Measurements from ENCODE around the gene TGFBI. TPM values are rescaled to one million over a fixed set of nuclear protein-coding genes. Genes with fewer than 3 reads are reported as not detected.

Gene TGFBI
- polyA plus RNA-seq, 3 donors = 480 to 653 (median 565) TPM

GRCh38 chr5:136065588-136065987 lies 36.8 kb downstream of the TGFBI start:
- WGBS (ENCODE audit: insufficient coverage) = no CpG with 5 or more reads among the region's 2 CpGs
- Mint-ChIP-seq H3K4me1 (peaks cover 2% of the 10 kb centered on the region), H3K36me3 (peaks cover 63 to 75% of the 10 kb centered on the region in 2 donors)

GRCh38 chr5:136066661-136067271 lies 38.0 kb downstream of the TGFBI start:
- DNase-seq = no peak
- 92% methylated on average over 2 of the region's 4 CpGs for WGBS (ENCODE audit: insufficient coverage)
- intact Hi-C loops (cut with micrococcal nuclease) = no loop called here

More at GRCh38 chr5:136065588-136065987, 36.8 kb downstream of the TGFBI start:
- no peaks in the 10 kb centered on the region for H3K27me3 ChIP-seq (ENCODE audit: control insufficient read depth in 2 of 2, insufficient read depth in 2 of 2, low read length in 2 of 2)
- H3K4me2 ChIP-seq (replicated peaks; ENCODE audit: extremely low read depth, low read length, poor library complexity, severe bottlenecking) = no peak overlapping the region
- Mint-ChIP-seq H3K4me3 (no peak overlapping the region), H3K27me3 (ENCODE audit: low read depth in 3 of 3) (peaks cover 0 to 11% (median 8%) of the 10 kb centered on the region in 3 donors), H3K9me3 (peaks cover 0 to 4% (median 1%) of the 10 kb centered on the region in 7 donors), H3K27ac (peak overlapping the region in 2 of 7 donors; percentile 51 to 59)
- no peak overlapping the region for H3K9ac ChIP-seq (ENCODE audit: insufficient read depth, low read length, poor library complexity, severe bottlenecking)
- no peak overlapping the region for H3K27ac ChIP-seq (ENCODE audit: low read depth in 1 of 2, low read length in 2 of 2)
- H2AFZ ChIP-seq (ENCODE audit: insufficient read depth, low read depth, low read length, poor library complexity, severe bottlenecking) = no peak overlapping the region
- DNase-seq = no peak
- H4K20me1 ChIP-seq (ENCODE audit: insufficient read depth, low read length) = peaks cover 53% of the 10 kb centered on the region
- H3K79me2 ChIP-seq (ENCODE audit: insufficient read depth, low read length) = no peaks in the 10 kb centered on the region
- no peaks in the 10 kb centered on the region for H3K9me3 ChIP-seq (replicated peaks in 1 of 2; ENCODE audit: control insufficient read depth in 1 of 2, insufficient read depth in 1 of 2, low read length in 2 of 2)
- intact Hi-C loops (cut with micrococcal nuclease) = no loop called here
- H3K4me1 ChIP-seq (ENCODE audit: control insufficient read depth in 1 of 2, insufficient read depth in 2 of 2, low read length in 2 of 2) = no peaks in the 10 kb centered on the region
- peaks cover 52 to 57% of the 10 kb centered on the region in 2 donors for H3K36me3 ChIP-seq (replicated peaks in 1 of 2; ENCODE audit: control insufficient read depth in 1 of 2, insufficient read depth in 2 of 2, low read length in 2 of 2)
- no peak overlapping the region for H3K4me3 ChIP-seq (replicated peaks in 1 of 3; ENCODE audit: low read depth in 2 of 3, low read length in 3 of 3)
- TF ChIP-seq CTCF (IDR thresholded peaks at IDR 0.05) = no peak

More at GRCh38 chr5:136066661-136067271, 38.0 kb downstream of the TGFBI start:
- H4K20me1 ChIP-seq (ENCODE audit: insufficient read depth, low read length) = peaks cover 42% of the 10 kb centered on the region
- no peaks in the 10 kb centered on the region for H3K27me3 ChIP-seq (ENCODE audit: control insufficient read depth in 2 of 2, insufficient read depth in 2 of 2, low read length in 2 of 2)
- Mint-ChIP-seq H3K27ac (peak overlapping the region in 3 of 7 donors; percentile 31 to 68 (median 57)), H3K36me3 (peaks cover 53 to 68% of the 10 kb centered on the region in 2 donors), H3K27me3 (ENCODE audit: low read depth in 3 of 3) (peaks cover 0 to 13% (median 6%) of the 10 kb centered on the region in 3 donors), H3K4me3 (no peak overlapping the region), H3K9me3 (peaks cover 0 to 4% (median 1%) of the 10 kb centered on the region in 7 donors), H3K4me1 (peaks cover 2% of the 10 kb centered on the region)
- no peaks in the 10 kb centered on the region for H3K4me1 ChIP-seq (ENCODE audit: control insufficient read depth in 1 of 2, insufficient read depth in 2 of 2, low read length in 2 of 2)
- no peak overlapping the region for H3K9ac ChIP-seq (ENCODE audit: insufficient read depth, low read length, poor library complexity, severe bottlenecking)
- H3K36me3 ChIP-seq (replicated peaks in 1 of 2; ENCODE audit: control insufficient read depth in 1 of 2, insufficient read depth in 2 of 2, low read length in 2 of 2) = peaks cover 40 to 45% of the 10 kb centered on the region in 2 donors
- no peaks in the 10 kb centered on the region for H3K79me2 ChIP-seq (ENCODE audit: insufficient read depth, low read length)
- H3K27ac ChIP-seq (ENCODE audit: low read depth in 1 of 2, low read length in 2 of 2) = no peak overlapping the region
- H3K9me3 ChIP-seq (replicated peaks in 1 of 2; ENCODE audit: control insufficient read depth in 1 of 2, insufficient read depth in 1 of 2, low read length in 2 of 2) = no peaks in the 10 kb centered on the region
- H3K4me3 ChIP-seq (replicated peaks in 1 of 3; ENCODE audit: low read depth in 2 of 3, low read length in 3 of 3) = no peak overlapping the region
- H2AFZ ChIP-seq (ENCODE audit: insufficient read depth, low read depth, low read length, poor library complexity, severe bottlenecking) = no peak overlapping the region
- no peak overlapping the region for H3K4me2 ChIP-seq (replicated peaks; ENCODE audit: extremely low read depth, low read length, poor library complexity, severe bottlenecking)
- no peak for TF ChIP-seq CTCF (IDR thresholded peaks at IDR 0.05)
